ENCODE measurements around the gene SRCAP.

SRCAP gene

DNA sequence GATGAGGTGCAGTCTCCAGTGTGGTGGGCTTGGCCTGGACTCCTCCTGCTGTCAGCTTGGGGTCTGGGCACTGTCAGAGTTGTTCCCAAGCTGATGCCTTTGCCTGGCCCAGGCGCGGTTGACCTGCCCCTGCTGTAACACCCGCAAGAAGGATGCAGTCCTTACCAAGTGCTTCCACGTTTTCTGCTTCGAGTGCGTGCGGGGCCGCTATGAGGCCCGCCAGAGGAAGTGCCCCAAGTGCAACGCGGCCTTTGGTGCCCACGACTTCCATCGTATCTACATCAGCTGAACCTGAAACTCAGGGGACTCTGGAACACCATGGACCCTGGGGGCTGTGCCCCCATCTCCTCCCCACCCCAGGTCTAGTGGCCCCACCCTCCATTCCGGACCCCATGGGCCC lies 74.9 kb downstream of the SRCAP start:
- no CpG with 5 or more reads among the region's 14 CpGs for WGBS (ENCODE audit: extremely low coverage, insufficient coverage, low lambda C conversion rate)
- Histone ChIP-seq H3K4me3 (ENCODE audit: low read length) (no peak overlapping the region), H2BK15ac (replicated peaks; ENCODE audit: low read depth) (no peak overlapping the region), H3K4me1 (ENCODE audit: control insufficient read depth, low read depth, low read length) (no peaks in the 10 kb centered on the region), H3K9ac (ENCODE audit: low read length) (no peak overlapping the region), H4K8ac (ENCODE audit: low read depth, low read length) (no peak overlapping the region), H3K56ac (ENCODE audit: low read length) (no peak overlapping the region), H3K79me2 (ENCODE audit: control insufficient read depth, insufficient read depth, low read length) (no peaks in the 10 kb centered on the region), H3K27me3 (ENCODE audit: insufficient read depth, low read length, poor library complexity) (no peaks in the 10 kb centered on the region), H3K23ac (ENCODE audit: low read length) (no peak overlapping the region), H2AK5ac (ENCODE audit: low read length) (no peak overlapping the region), H4K5ac (ENCODE audit: low read length) (no peak overlapping the region), H2BK5ac (ENCODE audit: low read length) (no peak overlapping the region), H2BK120ac (ENCODE audit: low read depth, low read length) (no peak overlapping the region), H3K4me2 (ENCODE audit: low read length) (no peak overlapping the region), H3K79me1 (ENCODE audit: low read length) (no peaks in the 10 kb centered on the region), H3K36me3 (ENCODE audit: control insufficient read depth, insufficient read depth, low read length) (peaks cover 17% of the 10 kb centered on the region), H3K27ac (ENCODE audit: low read depth, low read length) (no peak overlapping the region), H3K4ac (ENCODE audit: low read depth, low read length) (no peak overlapping the region), H3K18ac (ENCODE audit: low read length) (no peak overlapping the region)
- DNase-seq: no peak

DNA sequence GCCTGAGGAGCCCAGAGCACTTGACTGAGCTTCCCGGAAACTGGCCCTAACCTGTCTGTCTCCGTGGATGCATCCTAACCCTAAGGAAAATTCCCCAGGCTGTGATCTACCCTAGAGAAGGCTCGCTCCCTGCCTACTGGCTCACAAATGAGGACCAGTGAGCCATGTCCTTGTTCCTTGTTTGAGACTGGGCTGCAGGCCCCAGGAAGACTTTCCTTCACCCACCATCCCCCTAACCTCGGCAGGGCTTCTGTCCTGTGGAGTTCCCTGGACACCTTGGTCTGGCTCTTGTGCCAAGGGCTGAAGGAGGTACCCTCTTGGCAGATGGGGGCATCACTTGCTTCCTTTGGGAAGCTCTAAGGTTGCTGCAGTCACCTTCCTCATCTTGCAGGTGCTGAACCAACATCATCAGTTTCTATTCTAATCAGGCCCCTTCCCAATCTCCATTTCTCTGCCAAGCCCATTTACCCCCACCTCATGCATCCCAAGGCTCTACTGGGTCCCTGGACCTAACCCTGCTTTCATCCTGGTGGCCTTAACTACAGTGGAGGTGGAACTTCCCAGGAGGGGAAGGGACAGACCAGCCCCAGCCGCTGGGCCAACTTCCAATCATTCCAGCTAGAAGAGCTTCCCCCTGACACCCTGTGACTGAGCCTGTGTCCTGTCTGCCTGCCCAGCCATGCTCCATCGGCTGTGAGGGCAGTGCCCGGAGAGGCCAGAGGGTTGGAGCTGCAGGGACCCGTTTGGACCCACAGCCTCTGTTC lies 75.6 kb downstream of the SRCAP start:
- Histone ChIP-seq H3K4ac (ENCODE audit: low read depth, low read length) (no peak overlapping the region), H2AK5ac (ENCODE audit: low read length) (no peak overlapping the region), H3K4me1 (ENCODE audit: control insufficient read depth, low read depth, low read length) (no peaks in the 10 kb centered on the region), H4K8ac (ENCODE audit: low read depth, low read length) (no peak overlapping the region), H2BK5ac (ENCODE audit: low read length) (no peak overlapping the region), H2BK15ac (replicated peaks; ENCODE audit: low read depth) (no peak overlapping the region), H3K27ac (ENCODE audit: low read depth, low read length) (no peak overlapping the region), H3K36me3 (ENCODE audit: control insufficient read depth, insufficient read depth, low read length) (peaks cover 14% of the 10 kb centered on the region), H3K27me3 (ENCODE audit: insufficient read depth, low read length, poor library complexity) (no peaks in the 10 kb centered on the region), H3K4me3 (ENCODE audit: low read length) (no peak overlapping the region), H3K18ac (ENCODE audit: low read length) (no peak overlapping the region), H3K4me2 (ENCODE audit: low read length) (peak overlapping the region; percentile 39), H4K5ac (ENCODE audit: low read length) (no peak overlapping the region), H3K79me1 (ENCODE audit: low read length) (no peaks in the 10 kb centered on the region), H2BK120ac (ENCODE audit: low read depth, low read length) (no peak overlapping the region), H3K56ac (ENCODE audit: low read length) (peak overlapping the region; percentile 67), H3K79me2 (ENCODE audit: control insufficient read depth, insufficient read depth, low read length) (no peaks in the 10 kb centered on the region), H3K23ac (ENCODE audit: low read length) (no peak overlapping the region), H3K9ac (ENCODE audit: low read length) (peak overlapping the region; percentile 72)
- WGBS (ENCODE audit: extremely low coverage, insufficient coverage, low lambda C conversion rate): no CpG with 5 or more reads among the region's 8 CpGs
- DNase-seq: peak; percentile 18

- no peak for DNase-seq
- no peak overlapping the region for H2AK5ac ChIP-seq (ENCODE audit: low read length)
- H3K56ac ChIP-seq (ENCODE audit: low read length): peak overlapping the region; percentile 67
- H3K9ac ChIP-seq (ENCODE audit: low read length): peak overlapping the region; percentile 72
- no peak overlapping the region for H4K8ac ChIP-seq (ENCODE audit: low read depth, low read length)
- no peak overlapping the region for H2BK120ac ChIP-seq (ENCODE audit: low read depth, low read length)
- no peak overlapping the region for H4K5ac ChIP-seq (ENCODE audit: low read length)
- peak overlapping the region; percentile 39 for H3K4me2 ChIP-seq (ENCODE audit: low read length)
- no peak overlapping the region for H3K4ac ChIP-seq (ENCODE audit: low read depth, low read length)
- H2BK15ac ChIP-seq (replicated peaks; ENCODE audit: low read depth): no peak overlapping the region
- H3K4me3 ChIP-seq (ENCODE audit: low read length): no peak overlapping the region
- H3K23ac ChIP-seq (ENCODE audit: low read length): no peak overlapping the region
- no peak overlapping the region for H2BK5ac ChIP-seq (ENCODE audit: low read length)
- no peaks in the 10 kb centered on the region for H3K27me3 ChIP-seq (ENCODE audit: insufficient read depth, low read length, poor library complexity)
- H3K18ac ChIP-seq (ENCODE audit: low read length): no peak overlapping the region
- H3K4me1 ChIP-seq (ENCODE audit: control insufficient read depth, low read depth, low read length): no peaks in the 10 kb centered on the region
- H3K79me2 ChIP-seq (ENCODE audit: control insufficient read depth, insufficient read depth, low read length): no peaks in the 10 kb centered on the region
- peaks cover 15% of the 10 kb centered on the region for H3K36me3 ChIP-seq (ENCODE audit: control insufficient read depth, insufficient read depth, low read length)
- H3K27ac ChIP-seq (ENCODE audit: low read depth, low read length): no peak overlapping the region
- H3K79me1 ChIP-seq (ENCODE audit: low read length): no peaks in the 10 kb centered on the region
- no CpG with 5 or more reads among the region's 15 CpGs for WGBS (ENCODE audit: extremely low coverage, insufficient coverage, low lambda C conversion rate)
These were observed 76.1 kb downstream of the SRCAP start for GRCh38 chr16:30775131-30775391.

DNA sequence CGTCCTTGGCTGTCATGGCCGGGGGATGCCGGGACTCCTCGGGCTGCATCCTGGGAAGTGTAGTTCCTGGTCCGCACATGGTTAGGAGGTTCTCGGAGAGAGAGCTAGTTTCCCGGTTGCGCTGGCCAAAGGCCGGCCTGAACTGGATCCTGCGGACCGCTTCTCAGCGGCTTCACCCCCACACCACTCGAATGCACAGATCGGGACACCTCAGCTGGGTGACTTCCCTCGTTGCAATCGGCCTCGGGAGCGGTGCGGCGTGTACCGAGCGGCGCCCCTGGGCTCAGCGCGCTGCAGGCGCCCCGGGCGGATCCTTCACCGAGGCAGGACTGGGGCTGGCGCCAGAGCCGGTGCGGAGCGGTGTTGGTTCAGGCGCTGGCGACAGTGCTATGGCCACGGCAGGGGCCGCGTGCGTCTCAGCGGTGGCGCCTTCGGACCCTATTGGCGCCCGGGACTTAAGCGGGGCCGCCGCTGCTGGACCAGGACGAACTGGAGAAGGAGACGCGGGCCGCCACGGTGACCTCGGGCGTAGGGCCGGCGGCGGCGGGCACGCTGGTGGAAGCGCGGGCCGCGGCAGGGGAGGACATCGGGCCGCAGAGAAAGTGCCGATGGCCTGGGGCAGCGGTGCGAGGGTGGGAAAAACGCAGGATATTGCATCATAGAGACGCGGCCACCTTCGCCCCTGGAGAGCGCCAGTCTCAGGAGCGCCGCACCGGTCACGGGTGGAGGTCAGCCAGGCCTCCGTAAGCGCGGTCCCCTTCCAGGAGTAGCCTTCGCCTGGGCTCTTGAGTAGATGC lies 76.6 kb downstream of the SRCAP start:
- peak overlapping the region; percentile 84 for H3K27ac ChIP-seq (ENCODE audit: low read depth, low read length)
- H3K4me3 ChIP-seq (ENCODE audit: low read length): peak overlapping the region; percentile 52
- peak overlapping the region; percentile 86 for H3K9ac ChIP-seq (ENCODE audit: low read length)
- no peaks in the 10 kb centered on the region for H3K79me1 ChIP-seq (ENCODE audit: low read length)
- peak overlapping the region; percentile 59 for H3K4me2 ChIP-seq (ENCODE audit: low read length)
- H2BK15ac ChIP-seq (replicated peaks; ENCODE audit: low read depth): no peak overlapping the region
- H4K5ac ChIP-seq (ENCODE audit: low read length): no peak overlapping the region
- no peak overlapping the region for H4K8ac ChIP-seq (ENCODE audit: low read depth, low read length)
- DNase-seq: peak; percentile 96
- WGBS (ENCODE audit: extremely low coverage, insufficient coverage, low lambda C conversion rate): no CpG with 5 or more reads among the region's 81 CpGs
- no peak overlapping the region for H2AK5ac ChIP-seq (ENCODE audit: low read length)
- peak overlapping the region; percentile 94 for H3K4ac ChIP-seq (ENCODE audit: low read depth, low read length)
- peak overlapping the region; percentile 83 for H3K23ac ChIP-seq (ENCODE audit: low read length)
- peak overlapping the region; percentile 93 for H3K56ac ChIP-seq (ENCODE audit: low read length)
- H2BK120ac ChIP-seq (ENCODE audit: low read depth, low read length): no peak overlapping the region
- no peaks in the 10 kb centered on the region for H3K27me3 ChIP-seq (ENCODE audit: insufficient read depth, low read length, poor library complexity)
- peak overlapping the region; percentile 5 for H3K18ac ChIP-seq (ENCODE audit: low read length)
- H2BK5ac ChIP-seq (ENCODE audit: low read length): peak overlapping the region; percentile 79
- H3K4me1 ChIP-seq (ENCODE audit: control insufficient read depth, low read depth, low read length): no peaks in the 10 kb centered on the region
- peaks cover 14% of the 10 kb centered on the region for H3K36me3 ChIP-seq (ENCODE audit: control insufficient read depth, insufficient read depth, low read length)
- no peaks in the 10 kb centered on the region for H3K79me2 ChIP-seq (ENCODE audit: control insufficient read depth, insufficient read depth, low read length)

DNA sequence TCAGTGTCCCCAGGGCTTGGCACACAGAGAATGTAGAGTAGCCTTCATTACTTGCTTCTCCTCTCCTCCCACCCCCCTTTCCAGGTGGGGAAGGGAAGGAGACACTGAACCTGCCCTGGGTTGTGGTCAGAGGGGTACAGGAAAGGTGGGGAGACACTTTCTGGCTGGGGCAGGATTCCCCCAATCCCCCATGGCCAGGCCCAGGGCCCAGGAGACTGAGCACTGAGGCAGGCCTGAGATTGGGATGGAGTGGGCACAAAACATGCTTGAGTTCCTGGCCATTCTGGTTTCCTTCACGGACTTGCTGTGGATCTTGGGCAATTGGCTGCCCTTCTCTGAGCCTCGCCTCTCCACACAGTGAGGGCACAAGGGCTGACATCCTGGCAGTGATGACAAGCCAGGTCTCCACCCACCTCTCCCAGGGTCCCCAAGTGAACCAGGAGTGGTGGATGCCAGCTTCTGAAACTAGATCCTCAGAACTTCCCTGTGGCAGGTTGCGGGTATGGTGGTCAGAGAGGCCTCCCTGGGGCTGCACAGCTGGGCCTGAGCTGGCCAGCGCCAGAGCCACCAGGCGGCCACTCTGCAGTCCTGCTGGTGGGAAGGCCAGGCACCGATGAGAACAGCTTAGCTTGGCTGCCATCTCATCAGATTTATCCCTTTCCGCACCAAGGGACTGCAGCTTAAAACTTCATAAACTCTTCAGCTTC lies 78.8 kb downstream of the SRCAP start:
- DNase-seq: no peak
- Histone ChIP-seq H2BK15ac (replicated peaks; ENCODE audit: low read depth) (no peak overlapping the region), H4K5ac (ENCODE audit: low read length) (no peak overlapping the region), H3K4me3 (ENCODE audit: low read length) (no peak overlapping the region), H3K79me2 (ENCODE audit: control insufficient read depth, insufficient read depth, low read length) (no peaks in the 10 kb centered on the region), H4K8ac (ENCODE audit: low read depth, low read length) (no peak overlapping the region), H3K9ac (ENCODE audit: low read length) (no peak overlapping the region), H3K18ac (ENCODE audit: low read length) (no peak overlapping the region), H2BK120ac (ENCODE audit: low read depth, low read length) (no peak overlapping the region), H3K4me1 (ENCODE audit: control insufficient read depth, low read depth, low read length) (no peaks in the 10 kb centered on the region), H2AK5ac (ENCODE audit: low read length) (no peak overlapping the region), H2BK5ac (ENCODE audit: low read length) (no peak overlapping the region), H3K27ac (ENCODE audit: low read depth, low read length) (no peak overlapping the region), H3K23ac (ENCODE audit: low read length) (no peak overlapping the region), H3K4ac (ENCODE audit: low read depth, low read length) (no peak overlapping the region), H3K4me2 (ENCODE audit: low read length) (no peak overlapping the region), H3K36me3 (ENCODE audit: control insufficient read depth, insufficient read depth, low read length) (peaks cover 7% of the 10 kb centered on the region), H3K56ac (ENCODE audit: low read length) (peak overlapping the region; percentile 47), H3K27me3 (ENCODE audit: insufficient read depth, low read length, poor library complexity) (no peaks in the 10 kb centered on the region), H3K79me1 (ENCODE audit: low read length) (no peaks in the 10 kb centered on the region)
- WGBS (ENCODE audit: extremely low coverage, insufficient coverage, low lambda C conversion rate): no CpG with 5 or more reads among the region's 7 CpGs

All from mesendoderm (in vitro differentiated cells).